GOT3 (cell line): ENCODE data around the gene LENG8.
"Not testable (repeated sequence)": the region's sequence is repeated elsewhere in the genome, so short reads cannot be mapped to it uniquely, and the experiment has no call there.

Experiments
- DNase-seq: peaks from one replicate; lab custom pipeline; 2025; ENCODE audit warnings: mixed read lengths; lab: John Stamatoyannopoulos, UW

LENG8 gene

GRCh38 chr19:54462047-54462654 is 13.2 kb downstream of the LENG8 start:
- DNase-seq = no peak

- no peak for DNase-seq
These were observed 13.9 kb downstream of the LENG8 start for GRCh38 chr19:54462655-54463530.

- DNase-seq = peak; percentile 79
These were observed 14.6 kb downstream of the LENG8 start, which contains the start of gene LENG9 for GRCh38 chr19:54463531-54464043. TSS of gene LENG9 (minus strand) at chr19:54463778. CDS start at chr19:54463526, 252 bp downstream.

GRCh38 chr19:54464044-54464629 is 15.1 kb downstream of the LENG8 start:
- peak; percentile 66 for DNase-seq

GRCh38 chr19:54464630-54465425 is 15.8 kb downstream of the LENG8 start:
- peak; percentile 61 for DNase-seq

GRCh38 chr19:54465426-54466109 is 16.6 kb downstream of the LENG8 start:
- DNase-seq = no peak

- DNase-seq = not testable (repeated sequence)
These were observed 17.1 kb downstream of the LENG8 start for GRCh38 chr19:54466110-54466480.

GRCh38 chr19:54469496-54469934 is 20.5 kb downstream of the LENG8 start:
- DNase-seq = no peak

- no peak for DNase-seq
These were observed 21.4 kb downstream of the LENG8 start for GRCh38 chr19:54470276-54470887.

- no peak for DNase-seq
These were observed 22.2 kb downstream of the LENG8 start for GRCh38 chr19:54470991-54471782.

GRCh38 chr19:54473071-54473891 is 24.3 kb downstream of the LENG8 start, which contains the start of gene CDC42EP5:
TSS of gene CDC42EP5 (minus strand) at chr19:54473296. CDS start at chr19:54465547, 7,749 bp downstream.
- DNase-seq = no peak

GRCh38 chr19:54473892-54474372 is 24.9 kb downstream of the LENG8 start:
- DNase-seq = no peak

- DNase-seq = no peak
These were observed 26.7 kb downstream of the LENG8 start for GRCh38 chr19:54475706-54476105.

GRCh38 chr19:54477650-54478049 is 28.7 kb downstream of the LENG8 start:
- no peak for DNase-seq

GRCh38 chr19:54478677-54479266 is 29.8 kb downstream of the LENG8 start:
- DNase-seq = no peak

GRCh38 chr19:54480051-54480450 is 31.1 kb downstream of the LENG8 start:
- no peak for DNase-seq

GRCh38 chr19:54481326-54481930 is 32.4 kb downstream of the LENG8 start:
- no peak for DNase-seq

GRCh38 chr19:54482889-54483288 is 33.9 kb downstream of the LENG8 start:
- no peak for DNase-seq
